HG03175 (cell line): Measurements from ENCODE around the gene CREB5.

ENCODE experiments used
- ATAC-seq: cut with Tn5 transposase; IDR thresholded peaks from one replicate; pipeline ENCODE4 v1.9.1; 2021; ENCODE audit warnings: mild to moderate bottlenecking, moderate library complexity; ENCODE audit not compliant: unreplicated experiment

Gene CREB5

DNA sequence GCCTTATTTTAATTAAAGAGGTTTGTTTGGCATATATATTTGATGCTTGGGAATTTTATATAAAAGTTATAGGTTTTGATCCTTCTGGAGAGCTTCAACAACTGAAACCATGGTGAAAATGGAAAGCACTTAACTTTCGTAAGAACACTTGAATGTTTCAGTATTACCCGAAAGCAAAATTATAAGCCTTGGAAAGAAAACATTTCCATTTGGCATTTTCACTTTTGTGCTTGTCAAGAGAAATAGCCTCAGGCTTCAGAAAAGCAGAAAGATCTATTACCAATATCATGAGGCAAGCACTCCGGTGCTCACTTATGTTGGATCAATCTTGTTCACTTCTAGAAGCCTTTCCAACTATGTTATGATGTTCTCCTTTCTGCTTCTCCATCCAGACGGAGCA, 289.9 kb downstream of the CREB5 start:
- no peak for ATAC-seq

- no peak for ATAC-seq
Measured at GRCh38 chr7:28703037-28703765, 290.9 kb downstream of the CREB5 start.

DNA sequence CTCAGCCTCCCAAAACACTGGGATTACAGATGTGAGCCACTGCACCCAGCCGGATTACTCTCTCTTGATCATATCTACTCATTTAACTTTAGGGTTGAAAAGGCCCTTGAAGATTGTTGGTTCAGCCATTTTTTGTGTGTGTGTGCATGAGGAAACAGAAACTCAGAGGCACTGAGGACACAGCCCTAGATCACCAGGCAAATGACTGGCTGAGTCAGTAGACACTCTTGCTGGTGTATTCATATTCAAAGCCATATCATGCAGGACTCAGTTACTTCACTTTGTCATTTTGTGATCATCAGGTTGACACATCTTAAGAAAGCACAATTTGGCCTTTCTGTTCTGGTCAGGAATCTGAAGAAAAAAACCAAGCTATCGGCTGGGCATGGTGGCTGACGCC, 292.4 kb downstream of the CREB5 start:
- ATAC-seq, result no peak

DNA sequence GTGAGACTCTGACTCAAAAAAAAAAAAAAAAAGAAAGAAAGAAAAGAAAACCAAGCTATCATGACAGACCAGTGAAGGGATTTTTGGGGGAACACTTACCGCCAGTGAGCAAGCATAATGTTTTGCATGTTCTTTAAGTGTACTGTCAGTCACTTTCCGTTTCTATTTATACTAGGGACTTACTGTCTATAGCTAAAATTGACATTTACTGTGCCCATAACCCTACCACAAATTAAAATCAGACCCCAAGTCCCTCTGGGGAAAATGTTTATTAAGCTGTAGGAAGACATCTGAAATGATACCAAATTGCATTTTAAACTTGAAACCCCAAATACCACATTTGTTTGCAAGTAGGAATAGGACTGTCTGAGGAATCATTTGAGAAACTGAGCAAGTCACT, 293.0 kb downstream of the CREB5 start:
- peak; percentile 88 for ATAC-seq

DNA sequence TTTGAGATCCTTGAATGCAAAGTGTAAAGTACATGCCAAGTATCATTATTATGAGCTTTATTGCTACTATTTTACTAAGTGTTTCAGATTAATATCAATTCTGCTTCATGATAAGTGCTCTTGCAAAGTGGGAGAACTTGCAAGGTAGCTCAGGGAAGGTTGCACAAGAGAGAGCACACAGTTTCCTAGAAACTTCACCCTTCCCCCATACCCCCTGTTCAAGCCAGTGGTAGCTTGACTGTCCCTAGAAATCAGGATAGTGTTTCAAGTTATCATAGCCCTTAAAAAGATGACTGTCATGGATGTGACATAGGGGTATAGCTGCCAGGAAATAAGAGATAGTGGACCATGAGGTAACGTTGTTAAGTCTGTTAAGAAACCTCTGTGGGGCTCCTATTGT, 294.3 kb downstream of the CREB5 start:
- no peak for ATAC-seq

- no peak for ATAC-seq
Measured at GRCh38 chr7:28707291-28707690, 295.0 kb downstream of the CREB5 start.

- no peak for ATAC-seq
Measured at GRCh38 chr7:28708033-28708951, 296.0 kb downstream of the CREB5 start.

DNA sequence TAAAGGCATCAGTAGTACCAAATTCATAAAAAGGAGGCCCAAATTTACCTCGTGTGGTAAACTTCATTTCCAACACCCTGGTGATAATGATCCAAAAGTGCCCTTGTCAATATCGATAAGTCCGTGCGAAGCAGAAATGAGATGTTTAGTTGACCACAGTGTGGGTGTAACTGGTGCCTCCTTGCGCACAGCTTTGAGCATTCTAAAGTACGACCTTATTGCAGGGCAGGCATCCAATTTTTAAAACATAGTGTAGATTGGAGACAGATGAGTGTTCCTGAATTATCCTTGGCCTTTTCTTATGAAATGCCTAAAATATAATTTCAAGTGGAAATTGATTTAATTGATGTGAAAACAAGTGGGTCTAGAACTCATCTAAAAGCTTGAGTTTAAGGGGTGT, 297.4 kb downstream of the CREB5 start:
- ATAC-seq, result no peak

- ATAC-seq, result no peak
Measured at GRCh38 chr7:28711114-28711513, 298.8 kb downstream of the CREB5 start.

GRCh38 chr7:28714459-28715120, 302.3 kb downstream of the CREB5 start:
- no peak for ATAC-seq

- no peak for ATAC-seq
Measured at GRCh38 chr7:28717445-28718054, 305.2 kb downstream of the CREB5 start.

DNA sequence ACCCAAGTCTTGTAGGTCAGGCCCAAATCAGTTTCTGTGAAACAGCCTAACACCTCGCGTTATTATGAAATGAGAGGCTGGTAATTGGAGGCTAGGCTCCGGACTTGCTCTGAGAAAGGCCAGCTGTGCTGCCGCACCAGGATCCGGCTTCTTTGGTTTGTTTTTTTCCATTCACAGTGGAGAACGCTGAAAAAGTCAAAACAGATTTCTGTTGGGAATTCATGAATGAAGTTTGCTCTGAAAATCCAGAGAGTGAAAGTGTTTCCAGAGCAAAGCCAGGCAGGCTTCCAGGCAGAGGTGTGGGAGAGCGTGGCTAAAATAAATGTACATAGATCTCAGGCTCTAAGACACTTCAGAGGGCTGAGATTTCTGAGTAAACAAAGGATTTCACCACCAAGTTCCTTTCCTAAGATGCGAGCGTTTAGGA, 305.8 kb downstream of the CREB5 start:
- ATAC-seq, result no peak

DNA sequence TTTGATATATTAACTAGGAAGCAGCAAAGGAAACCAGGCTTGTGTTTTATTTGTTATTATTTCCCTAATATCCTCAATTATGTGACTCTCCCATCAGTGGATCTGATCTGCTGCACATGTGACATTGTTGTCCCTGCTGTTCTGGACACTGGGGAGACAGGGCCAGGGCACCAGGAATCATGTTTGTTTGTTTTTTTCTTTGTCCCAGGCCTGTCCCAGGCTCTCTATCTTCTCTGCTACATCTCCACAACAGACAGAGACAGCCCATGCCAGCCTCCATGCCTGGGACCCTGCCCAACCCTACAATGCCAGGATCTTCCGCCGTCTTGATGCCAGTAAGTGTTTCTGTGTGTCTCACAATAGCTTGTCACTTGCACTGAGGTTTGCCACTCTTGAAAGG, 306.2 kb downstream of the CREB5 start:
- no peak for ATAC-seq

DNA sequence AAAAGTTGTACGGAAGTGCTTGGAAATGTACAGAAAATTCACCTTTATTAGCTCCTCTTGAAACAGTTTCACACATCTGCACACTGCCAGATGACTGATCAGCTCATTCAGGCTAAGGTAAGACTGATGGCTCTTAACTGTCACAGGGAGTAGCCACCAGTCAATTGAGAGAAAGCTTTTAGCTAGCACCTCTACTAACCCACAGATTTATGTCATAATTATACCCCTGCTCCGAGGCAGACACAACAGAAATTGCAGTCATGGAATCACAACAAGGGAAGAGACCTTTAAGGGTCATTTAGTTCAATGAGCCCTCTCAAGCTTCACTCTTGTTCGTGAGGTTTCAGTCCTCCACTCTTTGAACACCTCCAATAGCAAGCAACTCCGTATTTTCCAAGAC, 310.4 kb downstream of the CREB5 start:
- no peak for ATAC-seq

GRCh38 chr7:28723336-28723735, 311.0 kb downstream of the CREB5 start:
- no peak for ATAC-seq

GRCh38 chr7:28724563-28724962, 312.2 kb downstream of the CREB5 start:
- ATAC-seq, result no peak

DNA sequence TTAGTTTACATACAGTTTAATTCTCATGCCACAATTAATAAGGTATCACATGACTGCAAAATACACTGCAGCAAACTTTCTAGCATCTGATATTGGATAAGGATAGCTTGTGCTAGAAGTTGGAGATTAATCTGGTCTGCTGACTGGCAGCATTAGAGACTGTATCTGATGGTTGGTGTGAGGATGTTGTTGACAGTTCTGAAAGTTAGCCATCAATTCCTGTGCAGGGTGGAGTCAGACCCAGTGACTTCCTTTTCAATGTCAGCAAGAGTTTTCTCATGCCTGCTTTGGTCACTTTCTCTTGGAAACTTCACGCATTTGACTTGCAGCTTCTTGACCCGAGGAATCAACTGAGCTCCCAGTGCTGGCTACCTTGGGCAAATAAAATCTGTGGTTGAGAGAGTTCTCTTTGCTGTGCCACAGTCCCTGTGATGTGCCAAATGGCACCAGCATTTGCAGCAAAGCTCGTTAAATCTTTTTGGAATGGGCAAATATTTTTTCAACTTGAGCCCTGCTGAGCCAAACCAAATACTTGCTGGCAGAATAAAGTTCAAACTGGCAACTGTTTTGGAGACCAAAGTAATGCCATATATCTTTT, 312.8 kb downstream of the CREB5 start:
- no peak for ATAC-seq

- ATAC-seq, result no peak
Measured at GRCh38 chr7:28725911-28726310, 313.6 kb downstream of the CREB5 start.

DNA sequence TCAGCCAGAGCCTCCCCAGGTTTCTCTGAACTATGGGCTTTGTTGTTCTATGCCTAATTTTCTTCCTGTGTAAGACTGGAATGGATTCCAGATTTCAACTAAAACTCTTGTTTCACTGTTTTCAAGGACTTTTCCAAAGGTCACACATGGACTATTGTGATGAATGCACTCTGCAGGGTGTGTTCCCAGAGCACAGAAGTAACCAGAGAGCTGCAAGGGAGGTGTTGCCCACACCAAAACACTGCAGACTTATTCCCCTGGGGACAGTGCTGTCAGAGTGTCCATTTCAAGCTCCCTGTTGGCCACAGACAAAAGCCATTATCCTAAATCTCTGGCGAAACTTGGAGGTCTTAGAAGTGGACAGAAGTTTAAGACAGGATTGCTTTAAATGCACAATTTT, 314.2 kb downstream of the CREB5 start:
- no peak for ATAC-seq

- ATAC-seq, result no peak
Measured at GRCh38 chr7:28729281-28729680, 317.0 kb downstream of the CREB5 start.

GRCh38 chr7:28729727-28730126, 317.4 kb downstream of the CREB5 start:
- no peak for ATAC-seq
